Hippocampal formation (tissue), 2 donors: ENCODE data around the gene TMEM130.

ENCODE experiments used
- DNase-seq, 2 donors: peaks; one replicate each; lab custom pipeline; 2025; lab: John Stamatoyannopoulos, UW

Gene TMEM130

DNA sequence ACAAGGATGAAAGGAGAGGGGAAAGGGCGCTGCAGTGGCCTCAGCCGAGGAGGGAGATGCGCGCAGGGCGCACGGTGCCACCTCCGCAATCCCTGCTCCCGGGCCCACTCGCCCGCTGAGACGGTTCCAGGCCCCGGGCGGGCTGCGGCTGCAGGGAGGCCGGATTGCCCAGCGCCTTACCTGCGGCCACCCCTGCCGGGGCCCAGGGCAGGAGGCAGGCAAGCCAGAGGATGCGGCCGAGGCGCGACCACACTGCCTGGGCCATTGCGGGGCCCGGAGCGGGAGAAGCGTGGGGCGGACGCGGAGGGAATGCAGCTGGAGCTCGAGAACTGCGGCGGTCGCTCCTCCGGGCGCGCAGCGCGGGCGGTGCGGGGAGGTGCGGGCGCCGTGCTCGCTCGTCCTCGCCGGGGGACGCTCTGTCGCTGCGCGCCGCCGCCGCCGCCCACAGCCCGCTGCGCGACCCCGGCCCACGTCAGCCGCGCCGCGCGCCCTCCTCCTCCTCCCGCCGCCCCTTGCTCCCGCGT is at the start of gene TMEM130:
Gene TMEM130, minus strand, starts transcription at position 418 of the 524 bp plus-strand sequence. Its CDS starts 153 bp downstream, at position 265.
- no peak for DNase-seq

GRCh38 chr7:98917331-98917730 is 47.5 kb upstream of the TMEM130 start:
- no peak for DNase-seq

GRCh38 chr7:98913612-98914011 is 43.8 kb upstream of the TMEM130 start:
- no peak for DNase-seq

DNA sequence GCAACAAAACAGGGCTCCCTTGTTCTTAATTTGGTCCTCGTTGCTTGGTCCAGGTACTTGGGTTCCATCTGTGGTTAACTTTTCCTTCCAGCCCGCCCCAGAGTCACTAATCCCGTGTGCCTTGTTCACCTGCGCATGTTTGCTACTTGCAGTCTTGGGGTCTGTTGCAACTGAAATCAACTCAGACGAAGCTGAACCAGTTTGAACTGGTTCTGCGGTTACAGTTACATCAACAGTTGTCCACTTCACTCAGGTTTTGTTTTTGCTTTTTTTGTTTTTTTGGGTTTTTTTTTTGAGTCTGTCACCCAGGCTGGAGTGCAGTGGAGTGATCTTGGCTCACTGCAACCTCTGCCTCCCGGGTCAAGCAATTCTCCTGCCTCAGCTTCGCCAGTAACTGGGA is 43.2 kb upstream of the TMEM130 start:
- no peak for DNase-seq

- peak in 1 of 2 donors; percentile 27 for DNase-seq
Observed at GRCh38 chr7:98911916-98912315, 42.1 kb upstream of the TMEM130 start.

DNA sequence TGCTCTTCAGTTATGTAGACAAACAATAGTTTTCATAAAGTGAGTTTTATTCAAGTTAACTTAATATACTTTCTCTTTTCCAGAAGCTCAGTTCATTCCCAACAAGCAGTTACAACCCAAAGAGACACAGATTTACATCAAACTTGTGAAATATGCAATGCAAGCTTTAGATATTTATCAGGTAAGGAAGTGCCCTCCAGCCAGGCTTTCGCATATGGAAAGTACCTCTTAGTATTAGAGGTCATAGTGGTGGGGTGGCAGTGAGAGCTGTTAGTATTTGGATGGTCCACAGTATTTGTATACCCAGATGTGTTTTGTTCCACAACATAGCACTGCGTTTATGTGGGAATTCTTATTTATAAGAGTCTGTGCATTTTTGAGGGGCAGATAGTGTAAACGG is 40.6 kb upstream of the TMEM130 start:
- no peak for DNase-seq

DNA sequence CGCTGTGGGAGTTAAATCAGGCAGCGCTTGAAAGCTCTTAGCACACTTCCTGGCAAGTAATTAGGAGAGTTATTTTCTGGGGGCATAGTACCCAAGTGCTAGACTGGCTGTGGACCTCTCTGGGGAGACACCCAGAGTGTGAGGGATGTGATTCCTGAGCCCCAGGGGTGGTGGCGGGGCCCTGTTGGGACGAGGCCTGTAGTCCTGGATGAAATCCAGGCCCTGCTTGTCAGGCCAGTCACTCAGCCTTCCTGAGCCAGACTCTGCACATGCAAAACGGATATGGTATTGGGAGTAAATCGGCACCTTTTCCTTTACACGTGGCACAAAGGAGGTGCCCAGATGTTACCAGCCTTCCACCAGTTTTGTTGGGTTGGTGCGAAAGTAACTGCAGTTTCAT is 39.7 kb upstream of the TMEM130 start:
- no peak for DNase-seq

DNA sequence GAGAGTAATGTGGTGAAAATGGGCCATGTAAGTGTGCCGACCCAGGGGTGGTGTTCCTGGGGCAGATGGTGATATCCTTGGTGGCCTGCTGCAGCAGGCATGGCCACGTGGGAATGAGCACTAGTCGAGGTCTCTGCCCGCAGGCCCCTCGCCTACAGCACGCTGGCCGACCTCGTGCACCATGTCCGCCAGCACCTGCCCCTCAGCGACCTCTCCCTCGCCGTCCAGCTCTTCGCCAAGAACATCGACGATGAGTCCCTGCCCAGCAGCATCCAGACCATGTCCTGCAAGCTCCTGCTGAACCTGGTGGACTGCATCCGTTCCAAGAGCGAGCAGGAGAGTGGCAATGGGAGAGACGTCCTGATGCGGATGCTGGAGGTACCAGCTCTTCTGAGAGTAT is 38.8 kb upstream of the TMEM130 start:
- no peak for DNase-seq

GRCh38 chr7:98907570-98907969 is 37.8 kb upstream of the TMEM130 start:
- no peak for DNase-seq

DNA sequence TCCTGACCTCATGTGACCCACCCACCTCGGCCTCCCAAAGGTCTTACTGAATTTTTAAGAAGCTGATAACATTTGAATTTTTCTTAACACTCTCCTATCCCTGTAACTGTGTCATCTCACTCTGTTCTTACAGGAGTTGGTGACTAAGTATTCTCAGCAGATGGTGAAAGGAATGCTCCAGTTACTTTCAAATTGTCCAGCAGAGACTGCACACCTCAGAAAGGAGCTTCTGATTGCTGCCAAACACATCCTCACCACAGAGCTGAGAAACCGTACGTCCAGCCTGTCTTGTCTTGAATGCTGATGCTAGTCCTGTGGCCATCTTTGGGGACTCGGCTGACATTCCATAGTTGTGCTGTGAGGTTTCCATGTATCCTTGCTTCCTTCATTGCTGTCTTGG is 33.4 kb upstream of the TMEM130 start:
- no peak for DNase-seq

- no peak for DNase-seq
Observed at GRCh38 chr7:98902523-98902922, 32.7 kb upstream of the TMEM130 start.

DNA sequence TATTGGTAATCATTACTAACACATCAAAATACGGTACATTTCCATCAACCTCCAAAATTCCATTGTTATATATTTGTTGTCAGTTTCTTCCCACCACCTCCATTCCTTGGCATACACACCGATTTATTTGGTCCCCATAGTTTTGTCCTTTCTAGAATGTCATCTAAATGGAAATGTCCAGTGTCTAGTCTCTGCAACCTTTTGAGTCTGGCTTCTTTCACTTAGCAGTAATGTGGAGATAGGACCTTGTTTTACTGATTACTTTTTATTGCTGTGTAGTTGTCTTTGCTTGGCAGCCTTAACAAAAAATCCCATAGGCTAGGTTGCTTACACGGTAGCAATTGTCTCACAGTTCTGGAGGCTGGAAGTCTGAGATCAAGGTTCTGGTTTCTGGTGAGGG is 31.0 kb upstream of the TMEM130 start:
- DNase-seq, result no peak

DNA sequence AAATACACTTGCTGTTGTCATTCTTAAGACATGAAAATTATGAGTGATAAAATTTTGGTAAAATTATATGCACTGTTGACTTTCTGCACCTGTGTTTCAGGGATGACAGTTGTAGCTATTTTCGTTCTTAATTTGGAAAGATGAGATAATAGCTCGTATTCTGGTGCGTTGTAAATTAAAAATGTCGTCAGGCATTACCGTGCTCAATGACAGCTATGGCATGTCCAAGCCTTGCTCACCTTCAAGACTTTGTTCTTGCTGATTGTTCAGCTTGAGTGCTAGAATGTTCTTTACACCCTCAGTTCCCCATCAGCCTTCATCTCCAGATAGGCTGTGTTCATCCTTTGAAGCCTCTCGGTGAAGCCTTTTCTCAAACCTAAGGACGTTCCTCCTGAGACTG is 30.0 kb upstream of the TMEM130 start:
- DNase-seq, result no peak

- DNase-seq, result no peak
Observed at GRCh38 chr7:98892609-98893008, 22.8 kb upstream of the TMEM130 start.

DNA sequence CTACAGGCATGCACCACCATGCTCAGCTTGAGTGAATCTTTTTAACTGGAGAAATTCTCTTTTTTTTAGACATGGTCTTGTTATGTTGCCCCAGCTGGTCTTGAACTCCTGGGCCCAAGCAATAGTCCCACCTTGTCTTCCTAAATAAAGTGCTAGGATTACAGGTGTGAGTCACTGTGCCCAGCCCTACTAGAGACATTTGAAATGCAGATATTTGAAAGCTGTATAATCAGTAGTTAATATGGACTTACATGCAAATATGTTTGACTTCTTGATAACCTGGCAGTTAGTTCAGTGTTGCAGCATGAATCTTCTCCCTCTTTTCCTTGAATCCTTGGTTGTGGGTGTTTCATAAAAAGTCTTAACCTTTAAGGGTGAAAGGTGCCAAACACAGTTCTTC is 17.2 kb upstream of the TMEM130 start:
- DNase-seq, result no peak

DNA sequence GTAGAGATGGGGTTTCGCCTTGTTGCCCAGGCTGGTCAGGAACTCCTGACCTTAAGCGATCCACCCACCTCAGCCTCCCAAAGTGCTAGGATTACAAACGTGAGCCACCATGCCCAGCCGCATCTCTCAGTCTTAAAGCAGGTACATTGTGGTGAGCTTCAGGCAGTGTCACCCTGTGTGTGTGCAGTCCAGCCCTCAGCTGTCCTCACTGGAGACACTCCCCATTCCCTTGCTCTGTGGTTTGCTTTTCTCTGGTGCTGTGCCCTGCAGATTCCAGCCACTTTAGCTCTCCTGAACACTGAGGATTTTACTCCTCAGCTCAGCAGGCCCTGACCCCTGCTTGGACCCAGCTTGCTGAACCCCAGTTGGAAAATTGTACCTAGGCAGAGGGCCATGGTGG is 14.6 kb upstream of the TMEM130 start:
- no peak for DNase-seq

- DNase-seq, result no peak
Observed at GRCh38 chr7:98881561-98882315, 11.9 kb upstream of the TMEM130 start.

- no peak for DNase-seq
Observed at GRCh38 chr7:98880485-98880884, 10.7 kb upstream of the TMEM130 start.

DNA sequence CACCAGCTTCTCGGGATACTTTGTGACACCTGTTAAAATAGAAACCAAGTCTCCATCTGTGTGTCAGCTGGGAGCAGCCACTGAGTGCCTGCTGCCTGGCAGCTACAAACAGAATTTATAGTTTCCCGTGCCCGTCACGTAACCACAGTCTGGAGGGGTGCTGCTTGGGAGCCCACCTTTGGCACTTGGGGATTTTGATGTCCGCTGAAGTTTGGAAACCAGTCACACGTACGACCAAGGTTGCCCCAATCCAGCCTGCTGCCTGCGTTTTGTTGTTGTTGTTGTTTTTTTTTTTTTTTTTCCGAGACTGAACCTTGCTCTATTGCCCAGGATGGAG is 10.1 kb upstream of the TMEM130 start:
- no peak for DNase-seq

DNA sequence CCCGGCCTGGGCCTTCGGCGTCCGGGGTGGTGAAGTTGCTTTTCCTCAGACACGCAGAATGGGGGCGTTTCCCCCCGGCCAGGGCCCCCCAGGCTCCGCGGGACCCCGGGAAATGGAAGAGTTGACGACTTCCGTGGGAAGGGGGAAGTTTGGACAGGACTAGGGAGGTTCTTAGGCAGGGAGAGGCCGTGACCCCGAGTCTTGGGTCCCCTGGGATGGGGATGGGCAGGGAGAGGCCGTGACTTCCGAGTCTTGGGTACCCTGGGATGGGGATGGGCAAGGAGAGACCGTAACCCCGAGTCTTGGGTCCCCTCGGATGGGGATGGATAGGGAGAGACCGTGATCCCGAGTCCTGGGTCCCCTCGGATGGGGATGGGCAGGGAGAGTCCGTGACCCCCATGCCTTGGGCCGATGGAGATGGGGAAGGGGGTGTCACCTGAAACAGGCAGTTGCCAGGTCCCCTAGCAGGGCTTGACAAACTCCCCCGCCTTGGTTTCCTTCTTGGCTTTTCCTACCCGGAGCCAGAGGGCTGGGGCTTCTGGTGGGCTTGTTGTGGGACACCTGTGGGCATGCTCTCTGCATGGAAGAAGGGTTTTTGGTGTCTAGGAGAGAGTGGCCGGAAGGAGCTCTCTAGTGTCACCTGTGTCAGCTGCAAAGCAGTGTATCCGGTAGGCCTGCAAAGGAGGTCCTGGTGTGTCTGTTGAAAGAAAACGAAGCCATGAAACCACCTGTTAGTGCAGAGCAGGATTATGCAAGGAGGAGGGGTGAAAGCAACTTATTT is 9.6 kb upstream of the TMEM130 start:
- no peak for DNase-seq

GRCh38 chr7:98878365-98879197 is 8.8 kb upstream of the TMEM130 start, which contains the start of gene TRRAP:
TSS of gene TRRAP (plus strand) at chr7:98878532. CDS start at chr7:98881151, 2,619 bp downstream.
- DNase-seq, result peak; percentile 17 to 49

DNA sequence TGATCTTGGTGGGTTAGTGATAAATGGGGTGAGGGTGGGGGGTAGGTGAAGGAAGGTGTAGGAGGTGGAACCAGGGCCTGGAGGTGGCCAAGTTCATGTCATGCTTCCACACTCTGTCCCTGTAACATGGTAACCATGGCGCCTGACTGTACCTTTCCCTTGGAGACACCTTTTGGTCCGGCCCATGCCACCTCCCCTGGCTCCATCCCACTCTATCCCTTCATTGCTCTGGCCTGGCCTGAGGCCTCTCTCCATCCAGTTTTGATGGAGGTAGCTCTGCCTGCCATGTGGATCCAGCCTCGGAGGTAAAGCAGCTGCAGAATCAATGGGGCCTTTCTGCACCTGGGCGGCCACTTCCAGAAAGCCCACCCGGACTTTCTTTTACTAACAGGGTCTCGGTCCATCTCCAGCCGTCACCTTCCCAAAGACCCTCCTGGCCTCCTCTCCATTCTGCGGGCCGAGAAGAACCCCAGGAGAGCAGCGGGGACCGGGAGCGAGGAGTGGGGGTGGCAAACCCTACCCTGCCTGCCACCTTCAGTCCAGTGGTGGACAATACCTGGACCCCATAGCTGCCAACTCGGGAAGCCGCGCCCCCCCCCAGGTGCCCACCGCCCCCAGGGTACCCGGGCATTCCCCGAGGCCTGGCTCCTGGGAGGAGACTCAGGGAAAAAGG is 8.0 kb upstream of the TMEM130 start:
- DNase-seq, result no peak
